Liver (tissue), 9 donors: ENCODE data around the gene PDK2. TPM values are rescaled to one million over a fixed set of nuclear protein-coding genes. Genes with fewer than 3 reads are reported as not detected.

ENCODE experiments used
- DNase-seq: peaks from one replicate; pipeline ENCODE4 v3.0.0-alpha.2; 2017; ENCODE audit warnings: low spot score
- H3K27ac ChIP-seq, 2 donors: one replicate each; pipeline ENCODE4 v1.7.0; 2013; ENCODE audit warnings: inconsistent platforms in 2 of 2, low read length in 2 of 2, control low read depth in 1 of 2, low read depth in 1 of 2, mild to moderate bottlenecking in 1 of 2
- H3K27me3 ChIP-seq, 4 donors: one replicate each; pipeline versions ENCODE4 v1.6.1 to v1.7.0; 2013; ENCODE audit warnings: low read length in 3 of 4, inconsistent platforms in 1 of 4, mild to moderate bottlenecking in 1 of 4, moderate library complexity in 1 of 4; ENCODE audit not compliant: control insufficient read depth in 4 of 4, insufficient read depth in 4 of 4
- H3K36me3 ChIP-seq, 4 donors: one replicate each; pipeline versions ENCODE4 v1.6.1 to v1.7.0; 2013; ENCODE audit warnings: low read length in 3 of 4, mild to moderate bottlenecking in 3 of 4, low read depth in 1 of 4, moderate library complexity in 1 of 4; ENCODE audit not compliant: control insufficient read depth in 4 of 4, insufficient read depth in 3 of 4
- H3K4me1 ChIP-seq, 4 donors: one replicate each; pipeline versions ENCODE4 v1.6.1 to v1.7.0; 2013; ENCODE audit warnings: low read length in 3 of 4, mild to moderate bottlenecking in 3 of 4, moderate library complexity in 1 of 4; ENCODE audit not compliant: control insufficient read depth in 4 of 4, insufficient read depth in 4 of 4
- H3K4me3 ChIP-seq, 3 donors: one replicate each; pipeline versions ENCODE4 v1.6.1 to v1.7.0; 2013; ENCODE audit warnings: low read length in 3 of 3, control low read depth in 1 of 3, low read depth in 1 of 3, mild to moderate bottlenecking in 1 of 3
- H3K9ac ChIP-seq, 2 donors: one replicate each; pipeline ENCODE4 v1.7.0; 2013; ENCODE audit warnings: low read length in 2 of 2, mild to moderate bottlenecking in 2 of 2, moderate library complexity in 2 of 2, control low read depth in 1 of 2, low read depth in 1 of 2
- H3K9me3 ChIP-seq, 4 donors: one replicate each; pipeline versions ENCODE4 v1.6.1 to v1.7.0; 2013; ENCODE audit warnings: low read length in 3 of 4; ENCODE audit not compliant: control insufficient read depth in 4 of 4
- ATF3 ChIP-seq: IDR thresholded peaks from 2 replicates; pipeline ENCODE4 v1.6.1; 2016; ENCODE audit warnings: antibody characterized with exemption
- CTCF ChIP-seq: fragments of 150-350 bp; IDR thresholded peaks from 2 replicates; pipeline ENCODE4 v1.5.1; 2017; ENCODE audit warnings: improper control_type of control experiment, low read depth, low read length; ENCODE audit not compliant: missing input control
- EGR1 ChIP-seq, 2 donors: IDR thresholded peaks; 2 replicates each; pipeline ENCODE4 v1.6.1; 2016 to 2018; ENCODE audit warnings: antibody characterized with exemption in 2 of 2, low read depth in 2 of 2
- FOXA1 ChIP-seq: IDR thresholded peaks from 2 replicates; pipeline ENCODE4 v1.6.1; 2016; ENCODE audit warnings: antibody characterized with exemption
- FOXA2 ChIP-seq: IDR thresholded peaks from 2 replicates; pipeline ENCODE4 v1.6.1; 2016; ENCODE audit warnings: antibody characterized with exemption
- GABPA ChIP-seq, 2 donors: IDR thresholded peaks in 1 of 2; conservative IDR thresholded peaks in 1 of 2; 2 replicates each; pipeline ENCODE4 v1.6.1; 2016; ENCODE audit warnings: antibody characterized with exemption in 2 of 2, mild to moderate bottlenecking in 1 of 2, moderate library complexity in 1 of 2
- HNF4A ChIP-seq, 2 donors: conservative IDR thresholded peaks; 2 replicates each; pipeline ENCODE4 v1.6.1; 2016; ENCODE audit warnings: antibody characterized with exemption in 2 of 2, mild to moderate bottlenecking in 2 of 2
- HNF4G ChIP-seq: IDR thresholded peaks from 2 replicates; pipeline ENCODE4 v1.6.1; 2016; ENCODE audit warnings: antibody characterized with exemption
- JUND ChIP-seq, 2 donors: IDR thresholded peaks; 2 replicates each; pipeline ENCODE4 v1.6.1; 2016; ENCODE audit warnings: antibody characterized with exemption in 2 of 2
- MAX ChIP-seq: IDR thresholded peaks from 2 replicates; pipeline ENCODE4 v1.6.1; 2016; ENCODE audit warnings: antibody characterized with exemption
- NR2F2 ChIP-seq: IDR thresholded peaks from 2 replicates; pipeline ENCODE4 v1.6.1; 2016; ENCODE audit warnings: antibody characterized with exemption
- RAD21 ChIP-seq, 2 donors: IDR thresholded peaks; 2 replicates each; pipeline ENCODE4 v1.6.1; 2016; ENCODE audit warnings: antibody characterized with exemption in 2 of 2, mild to moderate bottlenecking in 2 of 2
- REST ChIP-seq: IDR thresholded peaks from 2 replicates; pipeline ENCODE4 v1.6.1; 2016; ENCODE audit warnings: antibody characterized with exemption, mild to moderate bottlenecking
- RXRA ChIP-seq, 2 donors: IDR thresholded peaks; 2 replicates each; pipeline ENCODE4 v1.6.1; 2017 to 2018; ENCODE audit warnings: antibody characterized with exemption in 2 of 2, mild to moderate bottlenecking in 1 of 2
- SP1 ChIP-seq: IDR thresholded peaks from 2 replicates; pipeline ENCODE4 v1.6.1; 2018; ENCODE audit warnings: antibody characterized with exemption, mild to moderate bottlenecking
- TAF1 ChIP-seq: conservative IDR thresholded peaks from 2 replicates; pipeline ENCODE4 v1.6.1; 2016; ENCODE audit warnings: antibody characterized with exemption, mild to moderate bottlenecking
- YY1 ChIP-seq: IDR thresholded peaks from 2 replicates; pipeline ENCODE4 v1.6.1; 2016; ENCODE audit warnings: antibody characterized with exemption, mild to moderate bottlenecking
- ZBTB33 ChIP-seq: IDR thresholded peaks from 2 replicates; pipeline ENCODE4 v1.6.1; 2016; ENCODE audit warnings: antibody characterized with exemption
- WGBS: extraction: QIAGEN DNeasy Blood & Tissue Kit; methylation state at CpG from one replicate; pipeline ENCODE4 v1.1.7; 2013; 5-methylcytosine and 5-hydroxymethylcytosine counted together
- polyA plus RNA-seq, 2 donors: library from polyadenylated mRNA; stranded (reverse) in 1 of 2; unstranded in 1 of 2; fragments of 200-250 nt in 1 of 2; fragments of >200 nt in 1 of 2; fragmentation: Nextera tagmentation in 1 of 2; extraction: Ambion mirVana in 1 of 2; gene quantifications; one replicate each; pipeline versions ENCODE4 v1.2.1 to v1.2.3, GENCODE V29; 2013 to 2015
- total RNA-seq, 2 donors: library from RNA; depleted of rRNA; stranded (reverse); fragments of >200 nt; gene quantifications; one replicate each; pipeline ENCODE4 v1.2.3, GENCODE V29; 2014
- donor health status: healthy.
- donor health status: healthy.
- donor health status: healthy.
- donor health status: healthy.
- donor health status: healthy.

PDK2 gene
- total and polyA plus RNA-seq, 4 donors = 8.6 to 36.6 (median 28.5) TPM

- no peaks in the 10 kb centered on the region for H3K9me3 ChIP-seq
- TF ChIP-seq TAF1 = no peak
- TF ChIP-seq EGR1 (IDR thresholded peaks at IDR 0.05; ENCODE audit: low read depth in 2 of 2) = no peak
- TF ChIP-seq ATF3 = no peak
- no peak for TF ChIP-seq RAD21 (IDR thresholded peaks at IDR 0.05)
- TF ChIP-seq GABPA (IDR thresholded peaks at IDR 0.05 in 1 of 2, conservative IDR thresholded peaks at IDR 0.05 in 1 of 2) = no peak
- TF ChIP-seq MAX = no peak
- no peak for TF ChIP-seq JUND (IDR thresholded peaks at IDR 0.05)
- no peak for TF ChIP-seq YY1
- no peak for TF ChIP-seq CTCF
- no peak for TF ChIP-seq FOXA1
- TF ChIP-seq ZBTB33 = no peak
- TF ChIP-seq RXRA (IDR thresholded peaks at IDR 0.05) = no peak
- no peak for TF ChIP-seq NR2F2
- no peak for TF ChIP-seq HNF4A (conservative IDR thresholded peaks at IDR 0.05)
- TF ChIP-seq REST = no peak
- no peak for TF ChIP-seq FOXA2
- TF ChIP-seq HNF4G = no peak
- no peak for TF ChIP-seq SP1
- peaks cover 0 to 7% (median 5%) of the 10 kb centered on the region in 4 donors for H3K36me3 ChIP-seq
- no peaks in the 10 kb centered on the region for H3K27me3 ChIP-seq
- no peak overlapping the region for H3K9ac ChIP-seq
- no peak overlapping the region for H3K4me3 ChIP-seq
- H3K27ac ChIP-seq = peak overlapping the region; percentile 4 to 20
- H3K4me1 ChIP-seq = peaks cover 11 to 60% (median 52%) of the 10 kb centered on the region in 4 donors
- 74% methylated on average over 3 of the region's 3 CpGs for WGBS
- DNase-seq = no peak
These were observed 1.6 kb downstream of the PDK2 start for GRCh38 chr17:50096758-50097157.
